K562 (cell line): Measurements from ENCODE around the gene TRIM34. TPM values are rescaled to one million over a fixed set of nuclear protein-coding genes. Genes with fewer than 3 reads are reported as not detected.
A peak's percentile ranks its signal among the peaks of the same experiment; 100 is the strongest.

Experiments
- ARID1B ChIP-seq: fragments of 450-650 bp; IDR thresholded peaks from 2 replicates; pipeline ENCODE4 v1.6.1; 2016; ENCODE audit warnings: antibody characterized with exemption, mild to moderate bottlenecking, inconsistent platforms
- CSDE1 ChIP-seq, 2 experiments: fragments of 450-650 bp; IDR thresholded peaks; 2 replicates each; pipeline ENCODE4 v1.6.1; 2016; ENCODE audit warnings: mild to moderate bottlenecking in 1 of 2
- DDX20 ChIP-seq: fragments of 450-650 bp; IDR thresholded peaks from 2 replicates; pipeline ENCODE4 v1.6.1; 2016; ENCODE audit warnings: missing genetic modification characterization, low read depth, mild to moderate bottlenecking, missing compliant biosample characterization, moderate library complexity
- ETV5 ChIP-seq: sonication (generic); formaldehyde crosslinking; IDR thresholded peaks from 2 replicates; pipeline ENCODE4 v1.4.0; 2020; ENCODE audit warnings: low read depth, mild to moderate bottlenecking, missing genetic modification reagents
- EWSR1 ChIP-seq: fragments of 450-650 bp; IDR thresholded peaks from 2 replicates; pipeline ENCODE4 v1.6.1; 2018; ENCODE audit warnings: borderline replicate concordance, mild to moderate bottlenecking, low read depth, moderate library complexity; ENCODE audit not compliant: partially characterized antibody
- GTF2B ChIP-seq: IDR thresholded peaks from 2 replicates; pipeline ENCODE4 v1.6.1; 2011; ENCODE audit not compliant: insufficient read length; ENCODE audit errors: extremely low read depth
- HLTF ChIP-seq: fragments of 450-650 bp; IDR thresholded peaks from 2 replicates; pipeline ENCODE4 v1.6.1; 2016
- ILK ChIP-seq: fragments of 450-650 bp; IDR thresholded peaks from 2 replicates; pipeline ENCODE4 v1.6.1; 2016; ENCODE audit warnings: missing genetic modification characterization, low read depth, mild to moderate bottlenecking, missing compliant biosample characterization, moderate library complexity, borderline replicate concordance
- L3MBTL2 ChIP-seq: fragments of 450-650 bp; IDR thresholded peaks from 2 replicates; pipeline ENCODE4 v1.6.1; 2016; ENCODE audit warnings: mild to moderate bottlenecking, moderate library complexity
- MAFF ChIP-seq: IDR thresholded peaks from 2 replicates; pipeline ENCODE4 v1.6.1; 2012; ENCODE audit warnings: low read length, improper control_type of control experiment
- MAFK ChIP-seq: IDR thresholded peaks from 2 replicates; pipeline ENCODE4 v1.6.1; 2011; ENCODE audit warnings: low read length, improper control_type of control experiment
- NFXL1 ChIP-seq: fragments of 450-650 bp; formaldehyde crosslinking; IDR thresholded peaks from 2 replicates; pipeline ENCODE4 v1.4.0; 2021; ENCODE audit warnings: mild to moderate bottlenecking
- RNF2 ChIP-seq: sonication (generic); IDR thresholded peaks from 2 replicates; pipeline ENCODE4 v1.6.1; 2016
- SOX6 ChIP-seq: fragments of 450-650 bp; IDR thresholded peaks from 2 replicates; pipeline ENCODE4 v1.6.1; 2014; ENCODE audit warnings: mild to moderate bottlenecking
- SRSF9 ChIP-seq: fragments of 200-400 bp; formaldehyde crosslinking; IDR thresholded peaks from 2 replicates; pipeline ENCODE4 v1.6.1; 2017; ENCODE audit warnings: low read depth, low read length, borderline replicate concordance
- TCFL5 ChIP-seq: fragments of 250-450 bp; sonication (Bioruptor Pico); conservative IDR thresholded peaks from 2 replicates; pipeline ENCODE4 v1.6.1; 2021; ENCODE audit warnings: mild to moderate bottlenecking, moderate library complexity, matching md5 sums
- TEAD4 ChIP-seq, 2 experiments: sonication (generic) in 1 of 2; formaldehyde crosslinking in 1 of 2; IDR thresholded peaks; 2 replicates each; pipeline versions ENCODE4 v1.6.1 to v1.8.0; 2012 to 2022; ENCODE audit warnings: borderline replicate concordance in 1 of 2, inconsistent platforms in 1 of 2, low read length in 1 of 2, mild to moderate bottlenecking in 1 of 2, missing genetic modification reagents in 1 of 2
- YBX1 ChIP-seq: fragments of 450-650 bp; IDR thresholded peaks from 2 replicates; pipeline ENCODE4 v1.7.1; 2016; ENCODE audit warnings: mild to moderate bottlenecking
- ZBTB34 ChIP-seq: fragments of 250-450 bp; sonication (Bioruptor Pico); IDR thresholded peaks from 2 replicates; pipeline ENCODE4 v1.8.0; 2021; ENCODE audit warnings: mild to moderate bottlenecking, moderate library complexity
- ZC3H4 ChIP-seq: sonication (generic); formaldehyde crosslinking; IDR thresholded peaks from 2 replicates; pipeline ENCODE4 v1.9.0; 2021; ENCODE audit warnings: missing genetic modification reagents, borderline replicate concordance
- ZNF121 ChIP-seq: sonication (generic); formaldehyde crosslinking; conservative IDR thresholded peaks from 2 replicates; pipeline ENCODE4 v1.8.0; 2022; ENCODE audit warnings: missing genetic modification reagents
- ZNF347 ChIP-seq: fragments of 450-650 bp; formaldehyde crosslinking; IDR thresholded peaks from 2 replicates; pipeline ENCODE4 v1.4.0; 2020; ENCODE audit warnings: low read depth, mild to moderate bottlenecking, moderate library complexity
- ZNF589 ChIP-seq: fragments of 200-800 bp; sonication (Bioruptor generic); IDR thresholded peaks from 2 replicates; pipeline ENCODE4 v1.6.1; 2016; ENCODE audit warnings: low read depth, missing genetic modification characterization, missing compliant biosample characterization
- ZNF695 ChIP-seq: fragments of 450-650 bp; formaldehyde crosslinking; IDR thresholded peaks from 2 replicates; pipeline ENCODE4 v1.4.0; 2020; ENCODE audit warnings: mild to moderate bottlenecking, moderate library complexity
- ZNF830 ChIP-seq: fragments of 250-450 bp; sonication (Bioruptor Pico); IDR thresholded peaks from 2 replicates; pipeline ENCODE4 v1.5.0; 2021; ENCODE audit warnings: mild to moderate bottlenecking
- polyA plus RNA-seq, 8 experiments: library from polyadenylated mRNA; depleted of rRNA in 4 of 8; stranded (reverse) in 5 of 8; unstranded in 3 of 8; fragments of >200 nt; fragmentation: Nextera tagmentation in 2 of 8; fragmentation: Illumina TruSeq in 1 of 8; extraction: Ambion mirVana in 2 of 8; extraction: Trizol in 1 of 8; gene quantifications; 2 replicates each; pipeline versions ENCODE4 v1.2.1 to v1.2.3, GENCODE V29; 2011 to 2014; ENCODE audit warnings: inconsistent platforms in 1 of 8, missing spikeins in 1 of 8
- total RNA-seq, 7 experiments: library from RNA; depleted of rRNA in 6 of 7; stranded (reverse); fragments of >200 nt in 6 of 7; fragmentation: Illumina TruSeq in 2 of 7; extraction: Trizol in 2 of 7; gene quantifications; 2 replicates each; pipeline versions ENCODE4 v1.2.1 to v1.2.3, GENCODE V29; 2011 to 2021; ENCODE audit warnings: low replicate concordance in 1 of 7
- TF ChIP-seq, protein P1 (sequence below), 2 experiments: fragments of 250-450 bp in 1 of 2; fragments of 450-650 bp in 1 of 2; sonication (Bioruptor Pico) in 1 of 2; IDR thresholded peaks; 2 replicates each; pipeline versions ENCODE4 v1.6.1 to v1.8.0; 2016 to 2021; ENCODE audit warnings: mild to moderate bottlenecking in 2 of 2, moderate library complexity in 2 of 2, missing compliant biosample characterization in 1 of 2, missing genetic modification characterization in 1 of 2
- TF ChIP-seq, protein P2 (sequence below): fragments of 450-650 bp; conservative IDR thresholded peaks from 2 replicates; pipeline ENCODE4 v1.6.1; 2016; ENCODE audit warnings: missing genetic modification characterization, low read depth, mild to moderate bottlenecking, missing compliant biosample characterization, moderate library complexity

The TRIM34 gene
- total and polyA plus RNA-seq, 9 of the 15 experiments (the other 6 are each of a cell fraction or from before 2014, with no cell fraction given): 0.31 to 2.9 (median 1.3) TPM

DNA sequence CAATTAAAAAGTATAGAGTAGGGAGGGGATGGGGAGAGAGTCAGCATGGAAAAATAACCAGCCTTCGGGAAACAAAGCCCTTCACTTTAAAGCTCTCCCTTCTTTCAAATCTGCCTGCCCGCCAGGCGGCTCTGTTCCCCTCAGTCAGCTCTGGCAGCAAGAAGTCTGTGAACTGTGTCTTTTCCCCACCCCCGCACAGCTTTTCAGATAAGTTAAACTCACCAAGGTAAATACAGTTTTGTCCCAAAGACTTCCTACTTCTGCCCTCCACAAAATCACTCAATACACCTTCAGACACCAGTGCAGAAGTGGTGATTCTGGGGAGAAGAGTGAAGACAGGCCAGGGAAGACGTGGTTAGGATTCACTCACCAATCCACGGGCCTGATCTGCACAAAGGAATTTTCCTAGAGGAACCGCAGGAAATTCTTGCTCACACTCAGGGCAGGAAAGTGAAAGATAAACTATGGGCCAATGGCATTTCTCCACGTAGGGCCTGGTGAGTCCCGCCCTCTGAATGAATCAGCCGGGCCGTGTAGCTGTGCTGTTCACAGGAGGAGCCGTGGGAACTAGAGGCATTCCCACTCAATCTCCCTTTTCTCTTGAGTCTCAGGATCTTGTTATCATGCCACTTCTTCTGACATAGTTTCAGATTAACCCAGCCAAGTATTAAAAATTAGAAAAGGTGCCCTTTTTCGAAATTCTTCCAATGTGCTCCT lies 60.0 kb downstream of the TRIM34 start, which contains the start of gene TRIM5 (continued):
- peak; percentile 78 for TF ChIP-seq ARID1B
- no peak for TF ChIP-seq MAFF
- no peak for TF ChIP-seq NFXL1 (CRISPR knock-in tag)
- TF ChIP-seq MAFK: no peak
- TF ChIP-seq SRSF9: no peak
- no peak for TF ChIP-seq RNF2
- no peak for TF ChIP-seq EWSR1
- no peak for TF ChIP-seq ZC3H4 (CRISPR knock-in tag)
- no peak for TF ChIP-seq YBX1
- no peak for TF ChIP-seq GTF2B
- peak; percentile 77 for TF ChIP-seq TEAD4 (IDR thresholded peaks at IDR 0.05; ENCODE audit: low read length)
- no peak for TF ChIP-seq TEAD4 (CRISPR knock-in tag; IDR thresholded peaks at IDR 0.05; ENCODE audit: borderline replicate concordance)
- TF ChIP-seq ILK (tag): no peak
- TF ChIP-seq ZNF830: no peak
- no peak for TF ChIP-seq TCFL5 (CRISPR knock-in tag)
- peak; percentile 57 for TF ChIP-seq L3MBTL2
- TF ChIP-seq SOX6: peak; percentile 73
- no peak for TF ChIP-seq ZBTB34 (CRISPR knock-in tag)
- TF ChIP-seq HLTF: no peak
- TF ChIP-seq ZNF347 (CRISPR knock-in tag): no peak
- no peak for TF ChIP-seq ZNF695 (CRISPR knock-in tag)
- no peak for TF ChIP-seq ZNF589 (CRISPR knock-in tag)
- TF ChIP-seq CSDE1 (IDR thresholded peaks at IDR 0.05): no peak
- TF ChIP-seq, protein P1, sequence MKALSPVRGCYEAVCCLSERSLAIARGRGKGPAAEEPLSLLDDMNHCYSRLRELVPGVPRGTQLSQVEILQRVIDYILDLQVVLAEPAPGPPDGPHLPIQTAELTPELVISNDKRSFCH (CRISPR knock-in tag; IDR thresholded peaks at IDR 0.05): no peak
- TF ChIP-seq, protein P1 (tag; IDR thresholded peaks at IDR 0.05): no peak
- no peak for TF ChIP-seq ZNF121 (CRISPR knock-in tag)
- TF ChIP-seq ETV5: no peak
- TF ChIP-seq DDX20: no peak
- TF ChIP-seq, protein P2, sequence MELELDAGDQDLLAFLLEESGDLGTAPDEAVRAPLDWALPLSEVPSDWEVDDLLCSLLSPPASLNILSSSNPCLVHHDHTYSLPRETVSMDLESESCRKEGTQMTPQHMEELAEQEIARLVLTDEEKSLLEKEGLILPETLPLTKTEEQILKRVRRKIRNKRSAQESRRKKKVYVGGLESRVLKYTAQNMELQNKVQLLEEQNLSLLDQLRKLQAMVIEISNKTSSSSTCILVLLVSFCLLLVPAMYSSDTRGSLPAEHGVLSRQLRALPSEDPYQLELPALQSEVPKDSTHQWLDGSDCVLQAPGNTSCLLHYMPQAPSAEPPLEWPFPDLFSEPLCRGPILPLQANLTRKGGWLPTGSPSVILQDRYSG (tag): no peak
